Epithelial cell of esophagus (primary cell): ENCODE results near the gene DDX59.
A peak's percentile ranks its signal among the peaks of the same experiment; 100 is the strongest.

Experiments used
- DNase-seq: peaks from one replicate; pipeline ENCODE4 v3.0.0; 2010; ENCODE audit warnings: low read depth
- H3K4me3 ChIP-seq: 2 replicates; pipeline ENCODE4 v1.5.1; 2011; ENCODE audit warnings: mild to moderate bottlenecking, low read length, control low read depth
- TF ChIP-seq, protein P1 (sequence below): IDR thresholded peaks from 2 replicates; pipeline ENCODE4 v1.5.1; 2011; ENCODE audit warnings: low read depth, mild to moderate bottlenecking, low read length, control low read depth, inconsistent platforms; ENCODE audit not compliant: insufficient read depth; ENCODE audit errors: missing control alignments

Gene DDX59

DNA sequence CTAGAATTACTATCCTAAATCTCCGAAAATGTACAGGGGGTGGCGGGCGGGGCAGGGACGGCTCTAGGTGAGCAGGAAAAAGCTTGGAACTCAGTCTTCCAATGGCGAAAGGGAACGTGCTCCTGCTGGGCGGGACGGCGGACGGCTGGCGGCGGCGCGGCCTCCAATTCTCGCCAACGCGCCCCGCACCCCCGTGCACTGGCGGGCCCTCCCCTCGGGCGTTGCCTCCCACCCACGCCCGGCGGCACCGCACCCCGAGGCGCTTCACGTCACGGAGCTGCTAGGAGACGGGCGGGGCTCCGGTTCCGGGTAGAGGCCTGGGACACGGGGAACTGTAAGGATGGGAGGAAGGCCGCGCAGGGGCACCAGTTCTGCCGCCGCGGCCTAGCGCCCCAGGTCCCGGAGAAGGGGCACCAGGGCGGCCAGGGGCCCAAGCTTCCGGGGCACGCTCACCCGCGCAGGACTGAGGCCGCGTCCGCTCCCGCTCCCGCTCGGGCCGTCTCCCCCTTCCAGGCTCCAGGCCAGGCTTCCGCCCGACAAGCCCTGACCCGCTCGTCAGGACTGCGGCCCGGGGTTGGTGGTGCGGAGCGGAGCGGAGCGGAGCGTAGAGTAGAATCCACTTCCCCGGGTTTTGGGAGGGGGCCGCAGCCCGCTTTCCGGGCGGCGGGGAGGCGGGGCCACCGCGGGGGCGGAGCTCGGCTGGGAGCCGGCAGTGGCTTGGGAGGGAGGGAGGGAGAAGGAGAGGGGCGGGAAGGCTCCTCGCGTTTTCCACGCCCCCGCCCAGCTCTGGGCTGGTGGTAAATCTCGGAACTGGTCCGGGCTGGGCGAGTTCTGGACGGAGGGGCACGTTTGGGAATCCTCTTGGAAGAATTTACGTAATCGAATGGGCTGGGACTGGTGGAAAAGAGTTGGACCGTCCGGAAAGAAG is at the start of gene DDX59:
DDX59 (minus strand) TSS at position 594 of the 928 bp plus-strand sequence. CDS start 3,167 bp downstream, outside the sequence.
- DNase-seq: peak; percentile 99
- peak within 1 kb of the TSS; percentile 62 for H3K4me3 ChIP-seq
- TF ChIP-seq, protein P1, sequence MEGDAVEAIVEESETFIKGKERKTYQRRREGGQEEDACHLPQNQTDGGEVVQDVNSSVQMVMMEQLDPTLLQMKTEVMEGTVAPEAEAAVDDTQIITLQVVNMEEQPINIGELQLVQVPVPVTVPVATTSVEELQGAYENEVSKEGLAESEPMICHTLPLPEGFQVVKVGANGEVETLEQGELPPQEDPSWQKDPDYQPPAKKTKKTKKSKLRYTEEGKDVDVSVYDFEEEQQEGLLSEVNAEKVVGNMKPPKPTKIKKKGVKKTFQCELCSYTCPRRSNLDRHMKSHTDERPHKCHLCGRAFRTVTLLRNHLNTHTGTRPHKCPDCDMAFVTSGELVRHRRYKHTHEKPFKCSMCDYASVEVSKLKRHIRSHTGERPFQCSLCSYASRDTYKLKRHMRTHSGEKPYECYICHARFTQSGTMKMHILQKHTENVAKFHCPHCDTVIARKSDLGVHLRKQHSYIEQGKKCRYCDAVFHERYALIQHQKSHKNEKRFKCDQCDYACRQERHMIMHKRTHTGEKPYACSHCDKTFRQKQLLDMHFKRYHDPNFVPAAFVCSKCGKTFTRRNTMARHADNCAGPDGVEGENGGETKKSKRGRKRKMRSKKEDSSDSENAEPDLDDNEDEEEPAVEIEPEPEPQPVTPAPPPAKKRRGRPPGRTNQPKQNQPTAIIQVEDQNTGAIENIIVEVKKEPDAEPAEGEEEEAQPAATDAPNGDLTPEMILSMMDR: no peak

DNA sequence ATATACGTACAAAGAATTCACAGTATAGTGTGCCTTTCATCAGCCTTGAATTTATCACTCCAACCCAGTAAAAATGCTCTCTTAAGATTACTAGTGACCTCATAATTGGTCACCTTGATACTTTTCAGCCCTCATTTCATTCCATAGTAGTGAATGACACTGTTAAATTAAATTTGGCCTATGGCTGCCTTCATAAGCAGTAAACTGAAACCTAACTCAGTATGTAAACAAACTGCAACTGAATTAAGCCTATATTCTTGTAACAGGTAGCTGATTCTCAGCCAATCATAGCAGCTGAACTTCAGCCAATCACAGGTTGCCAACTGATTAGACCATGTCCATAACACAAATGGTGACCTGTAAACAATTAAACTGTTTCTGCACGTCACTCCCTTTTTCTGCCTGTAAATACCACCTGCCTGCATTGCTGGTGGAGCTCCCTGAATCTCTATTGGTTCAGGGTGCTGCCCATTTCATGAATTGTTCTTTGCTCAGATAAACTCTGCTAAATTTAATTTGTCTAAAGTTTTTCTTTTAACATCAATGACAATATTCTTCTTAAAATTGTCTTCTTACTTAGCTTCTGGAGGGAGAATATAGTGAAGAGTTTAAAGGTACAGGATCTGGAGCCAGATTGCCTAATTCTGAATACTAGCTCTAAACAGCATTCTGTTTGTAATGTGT is 44.9 kb upstream of the DDX59 start:
- DNase-seq: no peak
- TF ChIP-seq, protein P1: no peak

DNA sequence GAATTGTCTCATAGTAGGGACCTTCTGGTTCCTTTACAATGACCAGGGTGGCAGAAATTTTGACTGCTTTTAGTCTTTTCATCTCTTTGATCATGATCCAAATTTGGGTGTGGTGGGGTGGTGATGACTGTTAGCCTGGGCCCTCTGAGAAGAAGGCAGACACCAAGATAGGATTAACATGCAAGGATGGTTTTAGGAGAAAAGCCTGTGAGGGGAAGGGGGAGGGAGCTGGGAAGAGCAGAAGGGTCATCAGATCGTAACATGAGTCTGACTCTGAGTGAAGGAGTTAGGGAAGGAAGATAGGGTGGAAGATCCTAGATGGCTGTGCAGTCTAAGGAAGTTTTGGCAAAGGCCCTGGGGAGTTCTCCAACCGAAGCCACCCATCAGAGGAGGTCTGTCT is 40.5 kb upstream of the DDX59 start:
- TF ChIP-seq, protein P1: no peak
- no peak for DNase-seq
- H3K4me3 ChIP-seq: no peak overlapping the region

More for the DNA sequence above, 44.9 kb upstream of the DDX59 start:
- no peak overlapping the region for H3K4me3 ChIP-seq

DNA sequence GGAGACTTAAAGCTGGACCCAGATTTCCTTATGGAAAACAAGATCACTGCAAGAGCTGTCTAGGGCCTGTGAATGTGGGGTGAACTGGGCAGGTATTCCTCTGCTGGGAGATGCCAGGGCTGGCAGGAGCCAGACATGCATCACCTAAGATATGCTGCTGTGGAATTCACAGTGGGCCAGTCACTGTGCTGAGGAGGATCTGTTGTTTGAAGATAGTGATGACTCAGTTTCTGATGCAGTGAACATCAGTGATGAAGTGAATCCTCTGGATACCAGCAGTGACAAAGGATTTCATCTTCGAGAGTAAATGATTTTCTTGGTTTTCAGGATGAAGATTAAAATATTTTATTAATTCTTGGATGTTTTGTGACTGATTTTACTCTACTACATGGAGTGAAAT is 39.1 kb upstream of the DDX59 start:
- TF ChIP-seq, protein P1: no peak
- no peak overlapping the region for H3K4me3 ChIP-seq
- DNase-seq: peak; percentile 74

DNA sequence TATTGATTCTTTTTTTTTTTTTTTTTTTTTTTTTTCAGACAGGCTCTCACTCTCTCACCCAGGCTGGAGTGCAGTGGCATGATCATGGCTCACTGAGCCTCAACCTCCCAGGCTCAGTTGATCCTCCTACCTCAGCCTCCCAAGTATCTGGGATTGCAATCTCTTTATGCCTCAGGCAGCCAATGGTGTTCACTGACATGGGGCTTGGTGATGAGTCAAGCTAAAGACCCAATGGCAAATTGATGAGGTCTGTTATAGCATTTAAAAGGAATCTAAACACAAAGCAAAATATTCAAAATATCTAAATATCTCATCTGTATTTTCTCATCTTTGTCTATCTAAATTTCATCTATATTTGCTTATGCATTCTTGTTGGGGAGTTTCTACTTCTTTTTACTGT is 38.5 kb upstream of the DDX59 start:
- DNase-seq: no peak
- TF ChIP-seq, protein P1: no peak
- no peak overlapping the region for H3K4me3 ChIP-seq

DNA sequence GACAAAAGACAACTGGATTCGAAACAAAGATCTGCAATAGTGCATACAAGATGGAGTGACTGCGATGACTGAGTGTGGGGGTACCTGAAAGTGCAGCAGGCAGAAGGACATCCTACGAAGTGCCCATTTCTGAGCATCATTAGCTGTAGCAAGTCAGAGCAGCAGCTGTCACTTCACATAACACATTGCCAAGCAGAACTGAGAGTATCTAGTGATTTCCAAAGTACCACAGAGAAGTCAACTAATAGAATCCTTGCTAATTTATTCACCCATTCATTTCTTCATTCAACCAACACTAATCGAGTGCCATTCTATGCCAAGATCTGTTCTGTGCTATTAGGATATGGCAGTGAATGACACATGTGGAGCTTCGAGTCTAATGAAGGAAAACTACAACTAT is 37.4 kb upstream of the DDX59 start:
- TF ChIP-seq, protein P1: no peak
- H3K4me3 ChIP-seq: no peak overlapping the region
- DNase-seq: no peak
